GM18499 (cell line): ENCODE results near the gene HOXA11.

Experiments
- ATAC-seq: cut with Tn5 transposase; IDR thresholded peaks from one replicate; pipeline ENCODE4 v1.9.1; 2021; ENCODE audit warnings: moderate number of reproducible peaks; ENCODE audit not compliant: insufficient read depth, unreplicated experiment

The HOXA11 gene

DNA sequence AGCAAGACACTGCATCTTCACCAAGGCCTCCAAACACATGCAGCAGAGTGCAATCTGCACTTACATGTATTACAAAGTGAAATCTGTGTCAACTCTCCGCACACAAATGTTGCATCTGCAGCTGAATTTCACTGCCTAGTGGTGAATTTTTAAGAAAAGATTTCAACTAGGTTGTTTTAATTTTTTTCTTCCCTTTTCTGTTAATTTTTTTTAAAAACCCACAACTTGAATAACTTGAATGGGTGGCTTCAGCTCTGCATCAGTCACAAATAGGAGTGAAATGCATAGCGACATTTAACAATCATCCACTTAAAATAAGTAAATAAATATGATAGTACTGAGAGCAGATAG is 8.9 kb upstream of the HOXA11 start:
- ATAC-seq = no peak

DNA sequence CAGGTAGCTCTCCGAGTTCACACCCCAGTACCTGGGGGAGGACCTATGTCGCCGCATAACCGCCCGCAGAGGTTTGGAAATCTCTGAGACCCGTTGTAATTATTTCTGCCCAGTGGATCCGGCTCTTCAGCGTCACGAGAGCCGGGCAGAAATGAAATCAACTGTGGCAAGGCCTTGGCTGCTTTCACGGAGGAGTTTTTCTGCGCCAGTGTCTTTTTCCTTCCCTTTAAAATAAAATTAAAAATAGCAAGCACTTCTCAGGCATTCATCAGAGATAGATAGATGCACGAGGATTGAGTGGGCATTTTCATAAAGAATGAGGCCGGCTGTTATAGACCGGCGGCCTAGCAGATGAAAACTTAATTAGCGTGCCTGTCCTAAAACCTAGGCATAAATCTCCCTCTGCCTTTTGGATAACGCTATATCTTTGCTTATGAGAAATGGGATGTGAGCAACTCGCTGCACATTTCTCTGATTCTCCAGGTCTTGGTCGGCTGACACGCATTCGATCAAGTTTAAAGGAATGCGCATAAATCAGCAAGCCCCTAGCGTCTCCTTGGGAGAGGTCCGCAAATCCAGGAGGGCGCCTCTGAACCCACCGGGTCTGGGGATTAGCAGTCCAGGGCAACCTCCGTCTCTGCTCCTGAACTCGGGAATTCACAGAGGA is 8.4 kb upstream of the HOXA11 start:
- ATAC-seq = no peak

DNA sequence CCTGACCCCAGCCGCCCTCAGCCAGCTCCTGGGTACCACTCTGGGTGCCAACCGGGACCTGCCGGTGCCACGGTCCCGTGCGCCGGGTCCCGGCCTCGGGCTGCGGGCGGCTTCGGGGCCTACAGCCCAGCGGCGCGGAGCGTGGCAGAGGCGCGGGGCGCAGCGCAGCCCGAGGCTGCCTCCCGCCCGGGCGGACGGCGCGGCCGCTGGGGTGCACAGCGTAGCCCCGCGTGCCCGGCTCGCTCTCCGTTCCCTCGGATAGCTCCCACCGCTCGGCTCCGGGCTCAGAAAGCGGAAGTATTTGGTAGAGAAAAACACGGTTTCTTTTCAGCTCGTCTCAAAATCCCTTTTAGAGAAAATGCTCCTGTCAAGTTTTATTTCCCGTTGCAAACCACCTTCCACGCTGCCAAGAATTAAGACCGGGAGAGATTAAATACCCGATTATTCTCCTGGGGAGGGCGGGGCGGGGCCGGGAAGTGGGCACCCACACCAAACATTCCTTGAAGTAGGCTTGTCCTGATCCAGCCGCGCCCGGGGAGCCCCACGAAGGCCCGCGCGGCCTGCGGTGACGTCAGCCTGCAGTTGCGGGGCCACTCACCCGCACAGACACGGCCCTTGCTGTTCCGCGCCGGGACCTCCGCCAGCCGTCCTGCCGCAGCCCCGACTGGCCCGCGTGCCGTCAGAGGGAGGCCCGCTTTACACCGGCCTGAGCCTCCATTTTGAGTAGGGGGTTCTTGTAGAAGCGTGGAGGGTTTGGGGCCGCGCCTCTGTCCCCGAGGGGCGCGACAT is 7.7 kb upstream of the HOXA11 start:
- ATAC-seq = no peak

DNA sequence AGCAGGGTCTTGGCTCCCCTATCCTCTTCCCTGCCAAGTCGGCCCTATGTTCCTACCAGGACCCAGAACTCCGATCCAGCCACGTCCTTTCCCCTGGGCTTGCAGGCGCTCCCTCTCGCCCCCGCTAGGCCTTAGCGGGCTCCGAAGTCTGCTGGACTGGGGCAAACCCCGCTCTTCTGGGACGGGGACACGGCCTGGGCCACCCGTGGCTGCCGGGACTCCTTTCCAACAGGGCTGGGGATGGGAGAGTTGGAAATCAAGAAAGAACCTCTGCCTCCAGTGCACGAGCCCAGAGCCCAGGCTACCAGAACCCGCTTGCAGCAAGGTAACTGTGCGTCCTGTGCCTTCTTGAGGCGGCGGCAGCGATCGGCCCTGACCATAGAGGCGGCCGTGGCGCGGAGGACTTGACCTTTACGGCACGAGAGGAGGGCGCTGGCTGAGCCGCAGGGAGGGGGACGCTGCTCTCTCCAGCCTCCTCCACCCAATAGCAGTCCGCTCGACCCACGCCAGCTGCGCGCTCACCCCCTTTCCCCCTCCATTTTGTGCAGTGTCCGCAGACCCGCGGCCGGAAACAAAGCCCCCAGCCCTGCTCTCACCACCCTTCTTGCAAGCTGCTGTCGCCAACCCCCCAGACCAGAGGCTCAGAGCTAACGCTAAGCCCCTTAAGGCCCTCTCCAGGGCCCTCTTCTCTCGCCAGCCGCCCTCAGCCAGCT is 7.0 kb upstream of the HOXA11 start:
- no peak for ATAC-seq

DNA sequence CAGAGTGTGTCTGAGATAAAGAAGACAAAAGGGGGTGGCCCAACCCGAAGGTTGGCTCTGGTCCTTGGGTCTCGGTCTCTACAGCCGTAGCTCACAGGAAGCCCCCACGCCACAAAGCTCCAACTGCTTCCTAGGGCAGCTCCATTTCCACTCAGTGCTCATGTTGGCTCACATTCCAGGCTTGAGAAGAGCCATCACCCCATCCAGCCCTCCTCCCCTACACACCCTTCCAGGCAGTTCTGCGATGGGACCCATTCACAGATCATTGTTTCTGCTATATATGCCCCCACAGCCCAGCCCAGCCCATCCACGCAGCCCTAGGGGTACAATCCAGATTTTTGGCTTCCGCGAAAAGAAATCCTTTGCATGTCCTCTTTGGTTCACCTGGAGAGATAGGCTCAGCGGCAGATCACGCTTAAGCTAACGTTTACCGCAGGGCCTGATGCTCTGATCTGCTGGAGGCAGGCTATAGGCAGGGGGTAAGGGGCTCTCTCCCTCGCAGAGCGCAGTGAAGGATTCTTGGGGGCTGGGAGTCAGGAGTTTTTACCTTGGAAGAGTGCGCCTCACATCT is 6.2 kb upstream of the HOXA11 start:
- no peak for ATAC-seq

DNA sequence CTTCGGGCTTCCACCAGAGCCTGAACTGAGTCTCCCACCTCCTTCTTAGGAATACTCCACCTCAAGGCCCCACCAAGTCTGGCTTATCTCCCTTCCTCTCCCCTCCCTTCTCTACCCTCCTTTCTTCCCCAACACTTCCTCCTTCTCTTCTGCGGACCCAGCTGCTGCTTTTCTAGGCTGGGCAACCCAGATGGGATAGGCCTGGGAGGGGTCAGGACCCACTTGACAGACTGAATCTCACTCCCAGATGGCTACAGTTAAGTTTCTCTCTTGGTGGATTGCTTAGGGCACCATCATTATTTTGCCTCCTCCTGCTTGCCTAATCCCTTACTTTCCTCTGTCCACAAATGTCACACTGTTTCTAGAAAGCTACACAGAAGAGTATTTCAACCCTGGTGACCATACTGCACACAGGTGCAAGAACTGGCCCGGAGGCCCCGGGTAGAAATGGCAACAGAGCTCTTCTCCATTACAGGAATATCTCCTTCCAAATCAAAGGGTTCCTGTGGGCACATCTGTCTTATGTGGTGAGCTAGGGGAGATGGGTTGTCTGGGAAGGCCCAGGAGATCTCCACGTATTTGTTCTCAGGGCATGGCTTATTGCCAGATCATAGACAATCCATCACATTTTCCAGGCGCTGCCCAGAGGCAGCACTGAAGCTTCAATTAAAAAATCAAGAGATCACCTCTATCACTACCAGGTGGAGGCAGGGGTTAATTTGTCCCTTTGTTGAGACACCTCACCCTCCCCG is 5.1 kb upstream of the HOXA11 start:
- ATAC-seq = no peak

DNA sequence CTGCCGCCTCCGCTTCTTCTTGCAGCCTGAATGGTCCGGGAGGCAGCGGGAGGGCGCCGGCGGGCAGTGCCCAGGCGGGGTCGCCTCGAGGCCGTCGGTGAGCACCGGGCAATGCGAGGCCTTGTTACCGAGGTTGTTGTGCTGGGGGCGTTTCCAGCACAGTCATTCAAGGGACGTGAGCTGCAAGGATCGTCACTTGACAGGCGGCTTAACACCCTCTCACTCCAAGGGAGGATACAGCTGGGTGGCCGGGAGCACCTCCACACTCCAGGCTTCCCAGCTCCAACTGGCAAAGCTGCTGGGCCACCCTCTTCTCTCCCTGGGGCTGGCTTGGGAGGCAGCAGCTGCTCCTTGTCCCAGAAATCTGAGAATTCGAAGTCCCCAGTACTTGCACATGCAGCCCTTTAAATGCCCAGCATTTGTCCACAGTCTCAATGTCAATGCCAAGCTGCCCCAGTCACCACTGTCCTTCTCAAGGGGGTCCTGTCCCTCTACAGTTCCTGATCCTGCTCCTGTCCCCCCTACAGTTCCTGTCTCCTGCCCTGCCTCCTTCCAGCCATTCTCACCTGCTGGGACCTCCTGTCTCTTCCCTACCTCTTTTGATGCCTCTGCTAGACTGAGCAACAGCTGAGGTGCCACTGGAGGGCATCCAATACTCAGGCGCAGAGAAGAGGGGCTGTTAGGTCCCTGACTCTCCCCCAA is 4.4 kb upstream of the HOXA11 start:
- ATAC-seq = no peak

DNA sequence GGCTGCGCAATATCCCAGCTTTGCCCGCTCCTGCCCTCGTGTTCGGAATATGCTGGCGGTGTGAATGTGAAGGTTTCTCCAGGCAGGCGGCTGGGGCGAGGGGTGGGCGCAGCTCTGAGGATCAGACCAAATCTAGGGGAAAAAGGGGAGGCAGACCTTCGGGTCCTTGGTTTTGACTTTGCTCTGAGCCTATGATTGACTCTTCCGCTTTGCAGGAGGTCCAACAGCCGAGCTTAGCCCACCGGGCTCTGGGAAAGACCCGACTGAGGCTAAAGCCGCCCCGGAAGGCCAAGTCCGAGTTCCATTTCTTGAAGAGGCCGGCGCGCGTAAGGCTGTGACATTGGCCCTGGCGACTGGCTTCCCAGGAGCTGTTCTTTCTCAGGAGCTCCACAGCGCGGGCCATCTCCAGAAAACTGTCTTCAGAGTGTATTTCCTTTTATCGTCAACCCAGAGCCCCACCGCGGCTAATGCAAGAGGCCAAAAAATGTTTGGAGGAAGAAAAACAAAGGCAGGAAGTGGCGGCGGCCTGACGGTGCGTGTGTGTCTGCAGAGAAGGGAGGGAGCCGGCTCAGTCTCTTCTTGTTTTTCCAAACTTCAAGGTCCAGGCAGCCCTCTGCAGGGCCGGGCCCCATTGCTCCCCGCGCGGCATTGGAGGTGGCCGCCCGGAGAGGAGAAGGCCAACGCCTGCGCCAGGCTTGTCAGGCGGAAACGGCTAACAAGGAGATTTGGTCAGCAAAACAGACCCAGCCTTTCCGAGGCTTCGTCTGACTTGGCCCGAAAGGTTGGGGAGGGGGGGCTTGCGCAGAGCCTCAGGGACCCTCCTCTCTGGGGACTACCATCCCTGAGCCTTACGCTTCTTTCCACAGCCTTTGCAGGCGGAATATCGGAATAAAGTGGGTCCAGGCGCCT is 3.6 kb upstream of the HOXA11 start:
- no peak for ATAC-seq

DNA sequence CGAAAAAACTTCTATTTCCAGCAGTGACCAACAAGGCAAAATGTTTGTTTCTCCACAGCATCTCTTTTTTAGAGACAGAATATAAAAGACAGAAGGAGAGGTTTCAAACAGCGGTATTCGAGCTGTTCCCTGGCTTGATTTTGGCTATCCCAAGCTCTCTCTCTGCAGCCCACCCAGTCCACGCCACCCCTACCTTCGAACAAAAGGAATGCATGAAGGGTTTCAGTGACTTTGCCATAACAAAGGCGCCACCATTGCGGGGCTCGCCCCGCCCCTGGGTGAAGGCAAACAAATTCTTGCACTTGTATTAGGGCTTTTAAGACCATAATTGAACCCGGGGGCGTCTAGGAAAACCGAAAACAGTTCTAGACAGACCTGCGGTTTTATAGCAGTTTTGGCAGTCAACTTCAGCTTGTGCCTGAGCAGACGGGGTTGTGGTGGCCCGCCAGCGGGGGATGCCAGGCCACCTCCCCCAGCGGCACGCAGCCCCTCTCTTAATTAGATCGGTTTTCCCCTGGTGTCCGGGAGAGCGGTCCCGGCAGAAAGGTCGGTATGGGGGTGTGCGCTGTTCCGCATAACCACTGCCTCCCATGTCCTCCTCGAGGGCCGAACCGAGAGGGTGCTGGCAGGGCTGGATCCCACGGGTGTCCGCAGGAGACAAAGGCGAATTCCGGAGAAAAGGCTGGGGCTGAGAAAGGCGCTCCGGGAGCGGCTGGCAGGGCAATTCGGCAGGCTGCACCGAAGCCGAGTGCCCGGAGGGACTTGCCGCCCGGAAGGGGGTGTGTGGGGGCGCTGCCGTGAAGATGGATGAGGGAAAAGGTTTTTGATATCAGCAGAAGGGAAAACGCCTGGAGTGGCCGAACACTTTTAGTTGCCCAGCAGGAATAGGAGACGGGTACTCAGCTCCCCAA is 2.7 kb upstream of the HOXA11 start:
- ATAC-seq = no peak

DNA sequence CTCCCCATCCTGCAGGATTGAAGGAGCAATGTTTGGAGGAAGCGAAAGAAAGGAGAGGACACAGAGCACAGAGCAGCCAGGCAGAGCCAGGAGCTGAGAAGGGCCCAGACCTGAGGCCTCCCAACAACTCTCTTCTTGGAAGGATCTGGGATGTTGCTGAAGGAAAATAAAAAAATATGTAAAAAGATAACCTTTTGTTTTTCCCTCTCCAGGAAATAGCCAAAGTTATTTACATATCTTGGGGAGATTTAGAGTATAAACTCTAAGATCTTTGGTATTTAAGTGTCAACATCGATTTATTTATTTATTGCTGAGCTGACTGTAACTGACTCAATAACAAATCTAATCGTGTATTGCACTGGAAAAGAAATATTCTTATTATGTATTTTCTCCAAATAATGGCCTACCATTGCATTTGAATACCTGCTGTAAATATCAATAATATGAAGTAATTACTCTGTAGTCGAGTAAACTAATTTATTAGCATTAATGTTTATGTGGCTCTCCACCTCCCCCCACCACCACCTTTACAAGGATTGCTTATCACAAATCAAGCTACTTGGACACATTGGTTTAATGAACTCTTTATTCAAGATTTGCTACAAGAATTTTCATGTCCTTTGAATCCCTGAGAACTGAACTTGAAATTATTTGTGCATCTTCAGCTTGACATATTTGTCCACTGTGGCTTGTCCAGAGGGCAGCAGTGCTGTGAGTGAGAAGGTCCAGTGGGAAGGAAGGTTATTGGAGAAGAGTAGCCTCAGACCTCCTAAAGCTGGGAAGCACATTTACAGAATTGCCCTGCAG is 1.8 kb upstream of the HOXA11 start:
- no peak for ATAC-seq

DNA sequence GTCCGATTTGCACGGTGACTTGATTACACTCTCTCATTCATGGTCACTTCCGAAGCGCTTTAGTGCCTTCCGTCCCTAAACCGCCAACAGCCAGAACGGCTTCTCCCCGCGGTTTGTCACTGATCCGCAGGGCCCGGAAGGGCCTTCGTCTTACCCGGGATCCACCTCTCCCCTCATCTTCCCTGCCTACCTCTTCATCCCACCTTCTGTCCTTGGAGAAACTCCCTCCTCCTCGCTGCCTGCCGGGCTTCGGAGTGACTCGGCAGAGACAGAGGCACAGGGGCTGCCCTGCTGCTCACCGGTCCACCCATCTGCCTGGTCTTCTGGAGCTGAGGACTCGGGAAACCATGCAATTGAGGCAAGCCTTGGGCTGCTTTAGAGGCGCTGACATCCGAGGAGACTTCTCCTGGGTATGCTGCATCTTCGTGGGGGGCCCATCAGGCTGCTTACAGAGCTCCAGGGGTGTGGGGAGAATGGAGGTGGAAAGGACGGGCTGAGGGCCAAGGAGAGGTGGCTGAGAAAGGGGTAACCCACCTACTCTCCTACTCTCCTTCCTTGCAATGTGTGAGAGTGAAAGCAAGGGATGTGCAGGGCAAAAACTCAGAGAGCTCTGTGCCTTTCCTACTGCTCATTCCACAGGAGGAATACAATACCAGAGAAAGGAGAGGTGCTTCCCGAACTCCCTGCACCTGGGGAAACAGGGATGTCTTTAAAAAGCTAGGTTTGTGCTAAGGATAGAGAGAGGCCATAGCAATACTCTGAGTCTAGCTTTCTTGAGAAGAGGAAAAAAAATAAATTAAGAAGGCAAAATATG is 1.0 kb upstream of the HOXA11 start:
- ATAC-seq = no peak

DNA sequence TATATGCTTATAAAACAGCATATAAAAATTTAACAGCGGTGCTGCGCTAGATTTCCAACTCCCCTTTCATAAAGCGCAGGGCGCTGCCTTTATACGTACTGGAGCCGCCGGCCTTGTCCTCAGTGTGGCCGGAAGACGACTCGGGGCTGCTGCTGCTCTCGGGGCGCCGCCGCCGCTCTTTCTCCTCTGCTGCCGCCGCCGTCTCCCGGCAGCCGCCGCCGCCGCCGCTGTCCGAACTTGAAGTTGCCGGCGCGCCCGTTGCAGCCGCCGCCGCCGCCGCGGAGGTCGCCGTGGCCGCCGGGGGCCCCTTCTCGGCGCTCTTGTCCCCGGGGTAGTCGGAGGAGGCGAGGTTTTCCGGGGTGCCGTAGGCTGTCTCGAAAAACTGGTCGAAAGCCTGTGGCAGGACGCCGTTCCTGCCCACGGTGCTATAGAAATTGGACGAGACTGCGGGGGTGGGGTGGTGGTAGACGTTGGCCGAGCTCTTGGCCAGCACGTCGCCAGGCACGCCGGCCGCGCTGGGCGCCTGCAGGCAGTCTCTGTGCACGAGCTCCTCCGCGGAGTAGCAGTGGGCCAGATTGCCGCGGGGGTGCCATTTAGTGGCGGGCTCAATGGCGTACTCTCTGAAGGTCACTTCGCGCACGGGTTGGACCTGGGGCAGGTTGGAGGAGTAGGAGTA is 557 bp downstream of the HOXA11 start:
- no peak for ATAC-seq

DNA sequence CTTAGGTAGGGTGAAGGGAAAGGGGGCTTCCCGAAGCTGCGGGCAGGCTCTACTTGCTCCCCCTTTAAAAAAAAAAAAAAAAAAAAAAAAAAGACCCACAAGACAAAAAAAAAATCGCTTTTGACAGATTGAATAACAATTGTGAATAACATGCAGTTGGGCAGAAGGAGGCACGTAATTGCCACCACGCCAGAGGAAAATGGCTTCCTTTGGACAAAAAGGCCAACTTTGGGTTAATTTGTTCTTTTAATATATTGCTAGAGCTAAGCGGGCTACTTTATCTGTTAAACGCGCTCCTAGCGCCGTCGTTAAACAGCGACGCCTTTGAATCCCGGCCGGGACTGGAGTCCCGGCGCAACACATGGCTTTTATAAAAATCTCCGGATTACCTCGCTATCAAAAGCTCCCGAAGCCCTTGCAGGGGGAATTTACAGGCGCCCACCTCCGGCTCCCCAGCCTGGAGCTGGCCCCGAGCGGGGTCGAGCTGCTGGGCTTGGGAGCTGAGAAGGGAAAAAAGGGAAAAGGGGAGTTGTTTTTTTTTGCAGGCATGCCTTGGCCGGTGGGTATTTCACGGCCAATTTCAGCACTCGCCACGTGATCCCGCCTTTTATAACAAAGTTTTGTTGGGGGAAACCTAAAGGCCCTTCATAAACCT is 1.2 kb downstream of the HOXA11 start:
- ATAC-seq = no peak

DNA sequence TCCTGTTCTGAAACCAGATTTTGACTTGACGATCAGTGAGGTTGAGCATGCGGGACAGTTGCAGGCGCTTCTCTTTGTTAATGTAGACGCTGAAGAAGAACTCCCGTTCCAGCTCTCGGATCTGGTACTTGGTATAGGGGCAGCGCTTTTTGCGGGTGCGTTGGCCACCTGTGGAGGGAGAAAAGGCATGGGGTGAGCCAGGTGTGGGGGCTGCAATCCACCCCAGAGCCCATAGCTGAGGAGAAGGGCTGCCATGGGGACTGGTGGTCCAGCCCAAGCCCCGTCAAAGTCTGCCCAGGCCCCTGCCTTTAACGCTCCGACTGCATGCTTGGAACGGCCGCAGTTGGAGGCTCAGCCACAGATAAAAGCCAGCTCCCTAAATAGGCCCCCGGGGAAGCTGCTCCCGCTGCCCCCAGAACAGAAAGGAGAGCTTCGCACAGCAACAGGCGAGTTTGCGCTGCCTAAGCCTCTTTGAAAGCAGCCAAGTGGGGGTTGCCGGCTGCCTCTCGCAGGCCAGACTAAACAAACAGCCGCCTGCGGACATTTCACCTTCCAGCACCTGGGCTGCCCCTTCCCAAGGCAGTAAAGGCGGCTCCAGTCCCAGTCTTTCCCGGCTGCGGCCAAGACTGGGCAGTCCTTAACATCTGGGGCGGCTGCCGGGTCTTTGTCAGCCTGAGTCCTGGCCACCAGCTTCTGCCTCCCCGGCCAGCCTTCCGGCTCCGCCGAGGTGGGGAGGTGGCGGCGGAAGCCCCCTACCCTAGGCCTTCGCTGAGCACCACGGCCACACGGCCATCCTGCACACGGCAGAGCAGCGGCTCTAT is 2.0 kb downstream of the HOXA11 start:
- no peak for ATAC-seq
